IMR-90 (cell line): Measurements from ENCODE around the gene GH2. TPM values are rescaled to one million over a fixed set of nuclear protein-coding genes. Genes with fewer than 3 reads are reported as not detected.

ENCODE experiments used
- ATAC-seq: fragments of 200-7000 bp; cut with Tn5 transposase; 2 replicates; pipeline ENCODE4 v1.9.1; 2020; ENCODE audit warnings: low read depth, mild to moderate bottlenecking, moderate library complexity
- BruUV-seq: library from RNA; stranded (reverse); fragments of 400-500 nt; replicated peaks from 2 replicates; lab custom pipeline; 2021; lab: Mats Ljungman, UMichigan
- CTCF ChIA-PET: fragments of 300-600 bp; formaldehyde crosslinking; extraction: SDS; loops from one replicate; lab custom pipeline; 2021; ENCODE audit warnings: antibody characterized with exemption; lab: Yijun Ruan, JAX
- POLR2A ChIA-PET: fragments of 300-600 bp; sonication (Branson Sonifier 250); formaldehyde crosslinking; loops from one replicate; lab custom pipeline; 2022; ENCODE audit warnings: antibody characterized with exemption; ENCODE audit not compliant: unreplicated experiment; lab: Charles Lee
- DNase-seq: peaks from one replicate; pipeline ENCODE4 v3.0.0; 2013
- H2AFZ ChIP-seq: replicated peaks from 2 replicates; pipeline ENCODE3; 2013; ENCODE audit warnings: low read length, mild to moderate bottlenecking; ENCODE audit not compliant: poor library complexity
- H2AK5ac ChIP-seq: 2 replicates; pipeline ENCODE4 v1.6.1; 2013; ENCODE audit warnings: low read depth, low read length, inconsistent platforms
- H2AK9ac ChIP-seq: replicated peaks from 2 replicates; pipeline ENCODE3; 2013; ENCODE audit warnings: mild to moderate bottlenecking, low read depth, low read length, moderate library complexity; ENCODE audit not compliant: poor library complexity
- H2BK120ac ChIP-seq: 2 replicates; pipeline ENCODE4 v1.6.1; 2013; ENCODE audit warnings: low read depth, low read length, inconsistent platforms
- H2BK15ac ChIP-seq: 3 replicates; pipeline ENCODE4 v1.6.1; 2013; ENCODE audit warnings: low read depth, low read length, inconsistent platforms
- H2BK20ac ChIP-seq: 2 replicates; pipeline ENCODE4 v1.6.1; 2013; ENCODE audit warnings: low read depth, mild to moderate bottlenecking, inconsistent platforms, low read length, moderate library complexity
- H2BK5ac ChIP-seq: 2 replicates; pipeline ENCODE4 v1.6.1; 2013; ENCODE audit warnings: mild to moderate bottlenecking, low read depth, low read length, inconsistent platforms; ENCODE audit not compliant: poor library complexity, severe bottlenecking
- H3K14ac ChIP-seq: replicated peaks from 2 replicates; pipeline ENCODE4 v1.6.1; 2013; ENCODE audit warnings: low read depth, low read length, inconsistent platforms
- H3K18ac ChIP-seq: 2 replicates; pipeline ENCODE4 v1.6.1; 2013; ENCODE audit warnings: low read depth, low read length, control low read depth
- H3K23ac ChIP-seq: 2 replicates; pipeline ENCODE4 v1.6.1; 2013; ENCODE audit warnings: low read depth, low read length, inconsistent platforms
- H3K27ac ChIP-seq: 2 replicates; pipeline ENCODE4 v1.5.1; 2013; ENCODE audit warnings: mild to moderate bottlenecking, control low read depth, low read length; ENCODE audit not compliant: insufficient read depth
- H3K27me3 ChIP-seq: 2 replicates; pipeline ENCODE4 v1.6.1; 2013; ENCODE audit warnings: low read length; ENCODE audit not compliant: control insufficient read depth, insufficient read depth
- H3K36me3 ChIP-seq: 2 replicates; pipeline ENCODE4 v1.6.1; 2013; ENCODE audit warnings: low read length, mixed read lengths; ENCODE audit not compliant: control insufficient read depth, insufficient read depth
- H3K4ac ChIP-seq: 2 replicates; pipeline ENCODE4 v1.6.1; 2013; ENCODE audit warnings: low read depth, low read length, inconsistent platforms
- H3K4me1 ChIP-seq: 2 replicates; pipeline ENCODE4 v1.6.1; 2013; ENCODE audit warnings: low read length, mixed read lengths; ENCODE audit not compliant: control insufficient read depth, insufficient read depth
- H3K4me2 ChIP-seq: 2 replicates; pipeline ENCODE4 v1.6.1; 2013; ENCODE audit warnings: low read depth, mild to moderate bottlenecking, control low read depth, low read length, moderate library complexity
- H3K4me3 ChIP-seq: 2 replicates; pipeline ENCODE4 v1.5.1; 2013; ENCODE audit warnings: low read depth, mild to moderate bottlenecking, control low read depth, low read length, moderate library complexity; ENCODE audit not compliant: insufficient read depth
- H3K56ac ChIP-seq: 2 replicates; pipeline ENCODE4 v1.6.1; 2013; ENCODE audit warnings: low read length, inconsistent platforms; ENCODE audit not compliant: insufficient read depth; ENCODE audit errors: extremely low read depth
- H3K79me1 ChIP-seq, 2 experiments: 2 replicates each; pipeline ENCODE4 v1.6.1; 2013; ENCODE audit warnings: low read length in 2 of 2, inconsistent platforms in 1 of 2, low read depth in 1 of 2
- H3K9ac ChIP-seq: 2 replicates; pipeline ENCODE4 v1.6.1; 2013; ENCODE audit warnings: low read depth, low read length, control low read depth
- H3K9me1 ChIP-seq: 2 replicates; pipeline ENCODE4 v1.6.1; 2013; ENCODE audit warnings: low read length, inconsistent platforms; ENCODE audit not compliant: insufficient read depth
- H3K9me3 ChIP-seq: 2 replicates; pipeline ENCODE4 v1.6.1; 2013; ENCODE audit warnings: low read length; ENCODE audit not compliant: control insufficient read depth, insufficient read depth
- H4K20me1 ChIP-seq: 2 replicates; pipeline ENCODE4 v1.6.1; 2013; ENCODE audit warnings: low read length, inconsistent platforms; ENCODE audit not compliant: insufficient read depth
- H4K5ac ChIP-seq: 2 replicates; pipeline ENCODE4 v1.6.1; 2013; ENCODE audit warnings: mild to moderate bottlenecking, low read depth, low read length, control low read depth
- H4K8ac ChIP-seq, 2 experiments: 2 replicates each; pipeline ENCODE4 v1.6.1; 2013; ENCODE audit warnings: low read depth in 2 of 2, low read length in 2 of 2, control low read depth in 1 of 2, inconsistent platforms in 1 of 2
- H4K91ac ChIP-seq: 2 replicates; pipeline ENCODE4 v1.6.1; 2013; ENCODE audit warnings: low read depth, low read length, inconsistent platforms; ENCODE audit not compliant: insufficient read depth
- BHLHE40 ChIP-seq: fragments of 150-350 bp; IDR thresholded peaks from 2 replicates; pipeline ENCODE4 v1.6.1; 2016; ENCODE audit warnings: mild to moderate bottlenecking, low read depth, low read length
- CEBPB ChIP-seq: IDR thresholded peaks from 2 replicates; pipeline ENCODE4 v1.6.1; 2012; ENCODE audit warnings: low read depth, low read length, improper control_type of control experiment
- CHD1 ChIP-seq: IDR thresholded peaks from 2 replicates; pipeline ENCODE4 v1.6.1; 2012; ENCODE audit warnings: low read depth, low read length, improper control_type of control experiment
- CTCF ChIP-seq: conservative IDR thresholded peaks from 2 replicates; pipeline ENCODE4 v1.5.1; 2012; ENCODE audit warnings: mild to moderate bottlenecking, low read depth, low read length, improper control_type of control experiment
- FOS ChIP-seq: fragments of 150-350 bp; IDR thresholded peaks from 2 replicates; pipeline ENCODE4 v1.6.1; 2016; ENCODE audit warnings: low read depth, low read length
- MAFK ChIP-seq: IDR thresholded peaks from 2 replicates; pipeline ENCODE4 v1.6.1; 2012; ENCODE audit warnings: low read depth, low read length, improper control_type of control experiment
- MXI1 ChIP-seq: IDR thresholded peaks from 2 replicates; pipeline ENCODE4 v1.6.1; 2012; ENCODE audit warnings: low read depth, mild to moderate bottlenecking, low read length, moderate library complexity, borderline replicate concordance
- POLR2A ChIP-seq: IDR thresholded peaks from 2 replicates; pipeline ENCODE4 v1.6.1; 2012; ENCODE audit warnings: mild to moderate bottlenecking, low read depth, low read length
- RAD21 ChIP-seq: IDR thresholded peaks from 2 replicates; pipeline ENCODE4 v1.6.1; 2012; ENCODE audit warnings: low read length, improper control_type of control experiment
- RFX5 ChIP-seq: IDR thresholded peaks from 2 replicates; pipeline ENCODE4 v1.8.0; 2012; ENCODE audit warnings: low read depth, mild to moderate bottlenecking, low read length, moderate library complexity
- WGBS, 2 experiments: methylation state at CpG; one replicate each; pipeline versions ENCODE4 v1.1.5 to v1.1.7; 2013; ENCODE audit warnings: missing lambda C conversion rate in 2 of 2; ENCODE audit not compliant: insufficient read length in 1 of 2; ENCODE audit errors: extremely low coverage in 2 of 2; 5-methylcytosine and 5-hydroxymethylcytosine counted together
- dilution Hi-C: fragments of 300-500 bp; cut with HindIII; formaldehyde crosslinking; loops from one replicate; pipeline ENCODE4 v1.14.3; 2018; ENCODE audit warnings: low sequenced_read_pairs; ENCODE audit not compliant: unreplicated experiment
- in situ Hi-C: fragments of 300-500 bp; cut with MboI; formaldehyde crosslinking; loops from 3 replicates; pipeline ENCODE4 v1.14.3; 2019; ENCODE audit warnings: low sequenced_read_pairs, inconsistent platforms, mixed read lengths
- intact Hi-C: fragments of 100-400 bp; cut with micrococcal nuclease; formaldehyde crosslinking; loops from 2 replicates; pipeline ENCODE4 v1.10.0; 2022
- polyA plus RNA-seq, 3 experiments: library from polyadenylated mRNA; depleted of rRNA; stranded (reverse); fragments of >200 nt; gene quantifications; 2 replicates each; pipeline ENCODE4 v1.2.3, GENCODE V29; 2012; ENCODE audit warnings: low replicate concordance in 1 of 3
- total RNA-seq: library from RNA; depleted of rRNA; stranded (reverse); fragments of >200 nt; gene quantifications from 2 replicates; pipeline ENCODE4 v1.2.3, GENCODE V29; 2012

The GH2 gene
- total and polyA plus RNA-seq, 2 of the 4 experiments (the other 2 are of a cell fraction) = not detected

GRCh38 chr17:63832014-63832413, 49.7 kb downstream of the GH2 start:
- in situ Hi-C loops (no loop called here), dilution Hi-C loops (no loop called here), intact Hi-C loops (no loop called here)
- H3K18ac ChIP-seq = no peak overlapping the region
- no CpG with 5 or more reads among the region's 5 CpGs for WGBS, 2 experiments
- ChIA-PET CTCF (no interaction called here), POLR2A (no interaction called here)
- no peak for TF ChIP-seq RFX5
- no peak for TF ChIP-seq POLR2A
- no peak for TF ChIP-seq CEBPB
- TF ChIP-seq FOS = no peak
- no peak for TF ChIP-seq CHD1
- TF ChIP-seq MXI1 = no peak
- TF ChIP-seq MAFK = no peak
- TF ChIP-seq BHLHE40 = no peak
- TF ChIP-seq CTCF = no peak
- no peak for TF ChIP-seq RAD21
- no peak overlapping the region for H2BK120ac ChIP-seq
- H3K9ac ChIP-seq = no peak overlapping the region
- H2AK9ac ChIP-seq = no peak overlapping the region
- H4K91ac ChIP-seq = no peak overlapping the region
- no peak overlapping the region for H3K27ac ChIP-seq
- peaks cover 70% of the 10 kb centered on the region for H3K36me3 ChIP-seq
- H3K4ac ChIP-seq = no peak overlapping the region
- no peak overlapping the region for H3K4me2 ChIP-seq
- no peak overlapping the region for H4K5ac ChIP-seq
- H3K27me3 ChIP-seq = no peaks in the 10 kb centered on the region
- DNase-seq = no peak
- no peaks in the 10 kb centered on the region for H3K9me1 ChIP-seq
- H4K20me1 ChIP-seq = peaks cover 41% of the 10 kb centered on the region
- no peak overlapping the region for H2BK20ac ChIP-seq
- no peak overlapping the region for H3K23ac ChIP-seq
- H3K79me1 ChIP-seq = peaks cover 30 to 74% of the 10 kb centered on the region in 2 experiments
- ATAC-seq = no peak
- no peak overlapping the region for H2BK15ac ChIP-seq
- no peak overlapping the region for H4K8ac ChIP-seq
- peak overlapping the region; percentile 33 for H2AFZ ChIP-seq
- H3K14ac ChIP-seq = no peak overlapping the region
- no TSS peak for BruUV-seq
- no peak overlapping the region for H3K56ac ChIP-seq
- H3K4me1 ChIP-seq = peaks cover 1% of the 10 kb centered on the region; the same call in 1 of the 2 replicates
- no peak overlapping the region for H2BK5ac ChIP-seq
- no peak overlapping the region for H2AK5ac ChIP-seq
- H3K9me3 ChIP-seq = no peaks in the 10 kb centered on the region
- no peak overlapping the region for H3K4me3 ChIP-seq
